ENCODE measurements around the gene CAVIN4.

Gene CAVIN4

GRCh38 chr9:100581661-100582060, 3.8 kb downstream of the CAVIN4 start:
- Mint-ChIP-seq H3K4me3 (no peak overlapping the region), H3K4me1 (no peaks in the 10 kb centered on the region), H3K27ac (no peak overlapping the region), H3K9me3 (no peaks in the 10 kb centered on the region), H3K36me3 (no peaks in the 10 kb centered on the region)
- ATAC-seq = no peak
- no peak for DNase-seq (ENCODE audit: low spot score in 2 of 2)

- Mint-ChIP-seq H3K4me1 (no peaks in the 10 kb centered on the region), H3K27ac (no peak overlapping the region), H3K36me3 (no peaks in the 10 kb centered on the region), H3K9me3 (no peaks in the 10 kb centered on the region), H3K4me3 (no peak overlapping the region)
- ATAC-seq (no peak), DNase-seq (ENCODE audit: low spot score in 2 of 2) (no peak)
These were observed 5.3 kb downstream of the CAVIN4 start for GRCh38 chr9:100583014-100583802.

- DNase-seq (ENCODE audit: low spot score in 2 of 2) (no peak), ATAC-seq (no peak)
- Mint-ChIP-seq H3K4me3 (no peak overlapping the region), H3K27ac (no peak overlapping the region), H3K36me3 (no peaks in the 10 kb centered on the region), H3K4me1 (no peaks in the 10 kb centered on the region), H3K9me3 (no peaks in the 10 kb centered on the region)
These were observed 7.1 kb downstream of the CAVIN4 start for GRCh38 chr9:100584951-100585350.

GRCh38 chr9:100586093-100586492, 8.2 kb downstream of the CAVIN4 start:
- Mint-ChIP-seq H3K27ac (no peak overlapping the region), H3K9me3 (no peaks in the 10 kb centered on the region), H3K4me3 (no peak overlapping the region), H3K4me1 (no peaks in the 10 kb centered on the region), H3K36me3 (no peaks in the 10 kb centered on the region)
- no peak for ATAC-seq
- no peak for DNase-seq (ENCODE audit: low spot score in 2 of 2)

- Mint-ChIP-seq H3K27ac (no peak overlapping the region), H3K4me1 (no peaks in the 10 kb centered on the region), H3K4me3 (no peak overlapping the region), H3K9me3 (no peaks in the 10 kb centered on the region), H3K36me3 (no peaks in the 10 kb centered on the region)
- no peak for ATAC-seq
- DNase-seq (ENCODE audit: low spot score in 2 of 2) = no peak
These were observed 9.5 kb downstream of the CAVIN4 start for GRCh38 chr9:100587375-100587774.

GRCh38 chr9:100589582-100589981, 11.7 kb downstream of the CAVIN4 start:
- Mint-ChIP-seq H3K27ac (no peak overlapping the region), H3K9me3 (no peaks in the 10 kb centered on the region), H3K4me1 (no peaks in the 10 kb centered on the region), H3K4me3 (no peak overlapping the region), H3K36me3 (no peaks in the 10 kb centered on the region)
- ATAC-seq (no peak), DNase-seq (ENCODE audit: low spot score in 2 of 2) (no peak)

GRCh38 chr9:100590481-100590880, 12.6 kb downstream of the CAVIN4 start:
- Mint-ChIP-seq H3K4me3 (no peak overlapping the region), H3K36me3 (no peaks in the 10 kb centered on the region), H3K4me1 (no peaks in the 10 kb centered on the region), H3K9me3 (no peaks in the 10 kb centered on the region), H3K27ac (no peak overlapping the region)
- DNase-seq (ENCODE audit: low spot score in 2 of 2) (no peak), ATAC-seq (no peak)

- no peak for ATAC-seq
- Mint-ChIP-seq H3K27ac (no peak overlapping the region), H3K36me3 (no peaks in the 10 kb centered on the region), H3K4me3 (no peak overlapping the region), H3K4me1 (peaks cover 6% of the 10 kb centered on the region), H3K9me3 (no peaks in the 10 kb centered on the region)
- no peak for DNase-seq (ENCODE audit: low spot score in 2 of 2)
These were observed 13.3 kb downstream of the CAVIN4 start for GRCh38 chr9:100591139-100591538.

- no peak overlapping the region for H3K4me3 Mint-ChIP-seq
- H3K4me1 Mint-ChIP-seq = peaks cover 7% of the 10 kb centered on the region
- H3K36me3 Mint-ChIP-seq = no peaks in the 10 kb centered on the region
- DNase-seq (ENCODE audit: low spot score in 2 of 2) (no peak), ATAC-seq (no peak)
- H3K9me3 Mint-ChIP-seq = no peaks in the 10 kb centered on the region
- H3K27ac Mint-ChIP-seq = no peak overlapping the region
These were observed 13.9 kb downstream of the CAVIN4 start for GRCh38 chr9:100591639-100592412.

- H3K4me1 Mint-ChIP-seq = peaks cover 27% of the 10 kb centered on the region
- no peaks in the 10 kb centered on the region for H3K9me3 Mint-ChIP-seq
- no peaks in the 10 kb centered on the region for H3K36me3 Mint-ChIP-seq
- no peak overlapping the region for H3K27ac Mint-ChIP-seq
- DNase-seq (ENCODE audit: low spot score in 2 of 2) (no peak), ATAC-seq (peak; percentile 31)
- H3K4me3 Mint-ChIP-seq = no peak overlapping the region
These were observed 17.7 kb downstream of the CAVIN4 start for GRCh38 chr9:100595391-100596199.

GRCh38 chr9:100597236-100597635, 19.4 kb downstream of the CAVIN4 start:
- H3K36me3 Mint-ChIP-seq = no peaks in the 10 kb centered on the region
- H3K4me3 Mint-ChIP-seq = peak overlapping the region; percentile 50
- H3K27ac Mint-ChIP-seq = no peak overlapping the region

GRCh38 chr9:100598641-100599145, 20.8 kb downstream of the CAVIN4 start:
- DNase-seq (ENCODE audit: low spot score in 2 of 2) (peak; percentile 59 to 85), ATAC-seq (peak; percentile 84)
- H3K27ac Mint-ChIP-seq = peak overlapping the region; percentile 14
- H3K4me1 Mint-ChIP-seq = peaks cover 27% of the 10 kb centered on the region
- H3K9me3 Mint-ChIP-seq = no peaks in the 10 kb centered on the region
- H3K36me3 Mint-ChIP-seq = no peaks in the 10 kb centered on the region
- H3K4me3 Mint-ChIP-seq = peak overlapping the region; percentile 50

More at GRCh38 chr9:100597236-100597635, 19.4 kb downstream of the CAVIN4 start:
- DNase-seq (ENCODE audit: low spot score in 2 of 2) (no peak), ATAC-seq (no peak)
- Mint-ChIP-seq H3K4me1 (peaks cover 27% of the 10 kb centered on the region), H3K9me3 (no peaks in the 10 kb centered on the region)

- no peak overlapping the region for H3K4me3 Mint-ChIP-seq
- H3K36me3 Mint-ChIP-seq = no peaks in the 10 kb centered on the region
- H3K4me1 Mint-ChIP-seq = peaks cover 26% of the 10 kb centered on the region
- no peak for ATAC-seq
- no peaks in the 10 kb centered on the region for H3K9me3 Mint-ChIP-seq
- H3K27ac Mint-ChIP-seq = no peak overlapping the region
- no peak for DNase-seq (ENCODE audit: low spot score in 2 of 2)
These were observed 22.7 kb downstream of the CAVIN4 start for GRCh38 chr9:100600521-100601079.

- Mint-ChIP-seq H3K4me3 (no peak overlapping the region), H3K27ac (no peak overlapping the region), H3K4me1 (peaks cover 20% of the 10 kb centered on the region), H3K9me3 (no peaks in the 10 kb centered on the region), H3K36me3 (no peaks in the 10 kb centered on the region)
- DNase-seq (ENCODE audit: low spot score in 2 of 2) = no peak
- ATAC-seq = peak; percentile 47
These were observed 23.3 kb downstream of the CAVIN4 start for GRCh38 chr9:100601216-100601615.

GRCh38 chr9:100602342-100602801, 24.5 kb downstream of the CAVIN4 start:
- DNase-seq (ENCODE audit: low spot score in 2 of 2) (no peak), ATAC-seq (no peak)
- H3K9me3 Mint-ChIP-seq = no peaks in the 10 kb centered on the region
- H3K27ac Mint-ChIP-seq = no peak overlapping the region
- no peak overlapping the region for H3K4me3 Mint-ChIP-seq
- peaks cover 20% of the 10 kb centered on the region for H3K4me1 Mint-ChIP-seq
- no peaks in the 10 kb centered on the region for H3K36me3 Mint-ChIP-seq
